ENCODE results near the gene ENTPD6. TPM values are rescaled to one million over a fixed set of nuclear protein-coding genes. Genes with fewer than 3 reads are reported as not detected.

ENTPD6 gene
- total and polyA plus RNA-seq, 12 donors: 30.9 to 260 (median 107) TPM

- Histone ChIP-seq H3K4me3 (no peak overlapping the region), H3K27me3 (no peaks in the 10 kb centered on the region), H3K36me3 (replicated peaks in 1 of 2) (peaks cover 0 to 20% of the 10 kb centered on the region in 2 donors), H3K27ac (peak overlapping the region in 1 of 5 donors; percentile 89), H3K4me1 (replicated peaks in 1 of 2) (peaks cover 12 to 17% of the 10 kb centered on the region in 2 donors), H3K9me3 (replicated peaks in 1 of 3) (no peaks in the 10 kb centered on the region)
- DNase-seq: peak in 1 of 7 donors; percentile 24
- intact Hi-C loops (cut with DNase I): no loop called here
- WGBS, 4 donors: 85 to 96% (median 94%) methylated on average over 4 to 16 of the region's 16 CpGs
- TF ChIP-seq POLR2A (IDR thresholded peaks at IDR 0.05) (no peak), CTCF (IDR thresholded peaks at IDR 0.05) (no peak)
Observed at GRCh38 chr20:25225642-25226432, 30.3 kb downstream of the ENTPD6 start.

- no peaks in the 10 kb centered on the region for H3K27me3 ChIP-seq
- no peaks in the 10 kb centered on the region for H3K9me3 ChIP-seq (replicated peaks in 1 of 3)
- peaks cover 12 to 17% of the 10 kb centered on the region in 2 donors for H3K4me1 ChIP-seq (replicated peaks in 1 of 2)
- WGBS, 4 donors: 71 to 82% (median 80%) methylated on average over 19 to 28 of the region's 28 CpGs
- H3K4me3 ChIP-seq: no peak overlapping the region
- TF ChIP-seq CTCF (IDR thresholded peaks at IDR 0.05) (no peak), POLR2A (IDR thresholded peaks at IDR 0.05) (no peak)
- peaks cover 0 to 14% of the 10 kb centered on the region in 2 donors for H3K36me3 ChIP-seq (replicated peaks in 1 of 2)
- peak in 4 of 7 donors; percentile 37 to 68 (median 48) for DNase-seq
- intact Hi-C loops (cut with DNase I): no loop called here
- peak overlapping the region; percentile 3 to 89 (median 60) for H3K27ac ChIP-seq
Observed at GRCh38 chr20:25226433-25227316, 31.2 kb downstream of the ENTPD6 start.

GRCh38 chr20:25227317-25227831 is 31.9 kb downstream of the ENTPD6 start:
- H3K27me3 ChIP-seq: no peaks in the 10 kb centered on the region
- DNase-seq: peak in 6 of 7 donors; percentile 57 to 77 (median 72)
- H3K4me1 ChIP-seq (replicated peaks in 1 of 2): peaks cover 12 to 17% of the 10 kb centered on the region in 2 donors
- H3K36me3 ChIP-seq (replicated peaks in 1 of 2): peaks cover 0 to 11% of the 10 kb centered on the region in 2 donors
- TF ChIP-seq POLR2A (IDR thresholded peaks at IDR 0.05) (no peak), CTCF (IDR thresholded peaks at IDR 0.05) (no peak)
- H3K4me3 ChIP-seq: no peak overlapping the region
- H3K27ac ChIP-seq: peak overlapping the region in 4 of 5 donors; percentile 37 to 89 (median 66)
- intact Hi-C loops (cut with DNase I): no loop called here
- WGBS, 4 donors: 44 to 53% (median 49%) methylated on average over 12 of the region's 12 CpGs
- no peaks in the 10 kb centered on the region for H3K9me3 ChIP-seq (replicated peaks in 1 of 3)
